Type B pancreatic cell (in vitro differentiated cells): Measurements from ENCODE around the gene EIF3B. TPM values are rescaled to one million over a fixed set of nuclear protein-coding genes. Genes with fewer than 3 reads are reported as not detected.

Source experiments
- DNase-seq: peaks from one replicate; pipeline ENCODE4 v3.0.0; 2021; ENCODE audit warnings: mixed read lengths; ENCODE audit not compliant: unreplicated experiment; ENCODE audit errors: extremely low spot score
- H3K27ac Mint-ChIP-seq: 2 replicates; pipeline ENCODE4 v1.8.0; 2021; ENCODE audit warnings: mild to moderate bottlenecking, mixed read lengths
- H3K27me3 Mint-ChIP-seq: 2 replicates; pipeline ENCODE4 v1.8.0; 2021; ENCODE audit warnings: mixed read lengths
- H3K36me3 Mint-ChIP-seq: 2 replicates; pipeline ENCODE4 v1.8.0; 2021; ENCODE audit warnings: mixed read lengths
- H3K4me1 Mint-ChIP-seq: one replicate; pipeline ENCODE4 v1.8.0; 2021; ENCODE audit warnings: mixed read lengths; ENCODE audit not compliant: unreplicated experiment
- H3K4me3 Mint-ChIP-seq: 2 replicates; pipeline ENCODE4 v1.8.0; 2021; ENCODE audit warnings: mild to moderate bottlenecking, mixed read lengths
- H3K9me3 Mint-ChIP-seq: 2 replicates; pipeline ENCODE4 v1.8.0; 2021; ENCODE audit warnings: mixed read lengths
- CTCF ChIP-seq: fragments of 200-600 bp; sonication (generic); conservative IDR thresholded peaks from 2 replicates; pipeline ENCODE4 v1.5.0; 2021; ENCODE audit warnings: antibody characterized with exemption, mild to moderate bottlenecking
- total RNA-seq: library from RNA; stranded (reverse); gene quantifications from 2 replicates; pipeline ENCODE4 v1.2.1, GENCODE V29; 2021; ENCODE audit warnings: low replicate concordance

The EIF3B gene
- total RNA-seq, 1 donor from 2014 or later, result 178 TPM

- Mint-ChIP-seq H3K4me3 (peak within 1 kb of the TSS; percentile 87), H3K27ac (peak within 1 kb of the TSS; percentile 70), H3K9me3 (no peaks in the 10 kb centered on the region), H3K4me1 (peaks cover 46% of the 10 kb centered on the region), H3K27me3 (peaks cover 3% of the 10 kb centered on the region), H3K36me3 (no peaks in the 10 kb centered on the region)
- no peak for TF ChIP-seq CTCF
- peak; percentile 97 for DNase-seq
Measured at GRCh38 chr7:2403014-2403717, 48.5 kb downstream of the EIF3B start, which contains the start of gene CHST12. Gene CHST12 (plus strand): TSS chr7:2403611. CDS start chr7:2432640, 29,029 bp downstream.

GRCh38 chr7:2403718-2404648 is 49.4 kb downstream of the EIF3B start:
- peak overlapping the region; percentile 70 for H3K27ac Mint-ChIP-seq
- H3K36me3 Mint-ChIP-seq, result no peaks in the 10 kb centered on the region
- peak; percentile 65 for TF ChIP-seq CTCF
- H3K27me3 Mint-ChIP-seq, result peaks cover 3% of the 10 kb centered on the region
- peaks cover 54% of the 10 kb centered on the region for H3K4me1 Mint-ChIP-seq
- H3K4me3 Mint-ChIP-seq, result peak overlapping the region; percentile 86
- H3K9me3 Mint-ChIP-seq, result no peaks in the 10 kb centered on the region
- no peak for DNase-seq

- H3K36me3 Mint-ChIP-seq, result no peaks in the 10 kb centered on the region
- H3K9me3 Mint-ChIP-seq, result no peaks in the 10 kb centered on the region
- H3K27me3 Mint-ChIP-seq, result peaks cover 3% of the 10 kb centered on the region
- TF ChIP-seq CTCF, result no peak
- H3K4me3 Mint-ChIP-seq, result peak overlapping the region; percentile 86
- H3K4me1 Mint-ChIP-seq, result peaks cover 58% of the 10 kb centered on the region
- DNase-seq, result no peak
- peak overlapping the region; percentile 70 for H3K27ac Mint-ChIP-seq
Measured at GRCh38 chr7:2404714-2405119, 50.1 kb downstream of the EIF3B start.

- Mint-ChIP-seq H3K27me3 (peaks cover 3% of the 10 kb centered on the region), H3K4me3 (peak overlapping the region; percentile 86), H3K4me1 (peaks cover 58% of the 10 kb centered on the region), H3K27ac (peak overlapping the region; percentile 70), H3K9me3 (no peaks in the 10 kb centered on the region), H3K36me3 (no peaks in the 10 kb centered on the region)
- TF ChIP-seq CTCF, result no peak
- no peak for DNase-seq
Measured at GRCh38 chr7:2405201-2405600, 50.6 kb downstream of the EIF3B start.

GRCh38 chr7:2405601-2406345 is 51.1 kb downstream of the EIF3B start:
- peaks cover 62% of the 10 kb centered on the region for H3K4me1 Mint-ChIP-seq
- peak overlapping the region; percentile 86 for H3K4me3 Mint-ChIP-seq
- no peak for DNase-seq
- no peaks in the 10 kb centered on the region for H3K9me3 Mint-ChIP-seq
- peak overlapping the region; percentile 70 for H3K27ac Mint-ChIP-seq
- no peak for TF ChIP-seq CTCF
- peaks cover 3% of the 10 kb centered on the region for H3K27me3 Mint-ChIP-seq
- no peaks in the 10 kb centered on the region for H3K36me3 Mint-ChIP-seq
